AG04450 (cell line): ENCODE data around the gene CFAP46. TPM values are rescaled to one million over a fixed set of nuclear protein-coding genes. Genes with fewer than 3 reads are reported as not detected.
"Not testable (repeated sequence)": the region's sequence is repeated elsewhere in the genome, so short reads cannot be mapped to it uniquely, and the experiment has no call there.

ENCODE experiments used
- CTCF ChIA-PET: fragments of 300-600, 350-600 bp; formaldehyde crosslinking; extraction: SDS; loops from one replicate; lab custom pipeline; 2022; ENCODE audit warnings: antibody characterized with exemption, inconsistent platforms; lab: Charles Lee
- POLR2A ChIA-PET: fragments of 350-600 bp; formaldehyde crosslinking; extraction: SDS; loops from one replicate; lab custom pipeline; 2021; ENCODE audit warnings: antibody characterized with exemption, inconsistent platforms; lab: Yijun Ruan, JAX
- DNase-seq: peaks from one replicate; pipeline ENCODE4 v3.0.0-alpha.2; 2011; ENCODE audit warnings: low read depth, low spot score
- H3K27ac ChIP-seq: one replicate; pipeline ENCODE4 v1.5.1; 2012; ENCODE audit warnings: low read depth, low read length, control low read depth
- H3K27me3 ChIP-seq: one replicate; pipeline ENCODE4 v1.6.0; 2012; ENCODE audit warnings: low read length; ENCODE audit not compliant: control insufficient read depth, insufficient read depth
- H3K4me3 ChIP-seq: 2 replicates; pipeline ENCODE4 v1.5.1; 2011; ENCODE audit warnings: mild to moderate bottlenecking, low read depth, low read length, control low read depth
- H3K9me3 ChIP-seq: 2 replicates; pipeline ENCODE4 v1.5.1; 2012; ENCODE audit warnings: low read length; ENCODE audit not compliant: control insufficient read depth, insufficient read depth
- polyA plus RNA-seq: library from polyadenylated mRNA; depleted of rRNA; stranded (reverse); fragments of >200 nt; gene quantifications from 2 replicates; pipeline ENCODE4 v1.2.3, GENCODE V29; 2011
- TF ChIP-seq, protein P1 (sequence below): IDR thresholded peaks from 2 replicates; pipeline ENCODE4 v1.5.1; 2011; ENCODE audit warnings: low read depth, low read length, control low read depth, inconsistent platforms

The CFAP46 gene
- polyA plus RNA-seq, 1 experiment = 2.7 TPM

DNA sequence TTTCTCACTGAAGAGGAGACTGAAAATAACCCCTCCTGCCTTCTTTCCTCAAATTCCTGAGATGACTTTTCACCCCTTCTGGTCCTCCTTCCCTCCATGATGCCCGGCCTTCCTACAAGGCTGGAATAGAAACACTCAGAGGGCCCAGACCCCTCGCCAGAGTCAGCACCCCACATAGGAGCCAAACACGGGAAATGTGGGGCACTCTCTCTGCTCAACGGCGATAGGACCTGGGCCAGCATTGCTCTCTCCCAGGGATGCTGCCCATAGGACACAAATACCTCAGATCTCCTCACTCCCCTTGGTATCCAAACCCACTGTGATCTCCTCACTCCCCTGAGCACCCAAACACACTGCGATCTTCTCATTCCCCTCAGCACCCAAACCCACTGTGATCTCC is 7.4 kb downstream of the CFAP46 start:
- Histone ChIP-seq H3K9me3 (peaks cover 6% of the 10 kb centered on the region; the same call in 1 of the 2 replicates), H3K4me3 (no peak overlapping the region), H3K27me3 (no peaks in the 10 kb centered on the region), H3K27ac (no peak overlapping the region)
- TF ChIP-seq, protein P1, sequence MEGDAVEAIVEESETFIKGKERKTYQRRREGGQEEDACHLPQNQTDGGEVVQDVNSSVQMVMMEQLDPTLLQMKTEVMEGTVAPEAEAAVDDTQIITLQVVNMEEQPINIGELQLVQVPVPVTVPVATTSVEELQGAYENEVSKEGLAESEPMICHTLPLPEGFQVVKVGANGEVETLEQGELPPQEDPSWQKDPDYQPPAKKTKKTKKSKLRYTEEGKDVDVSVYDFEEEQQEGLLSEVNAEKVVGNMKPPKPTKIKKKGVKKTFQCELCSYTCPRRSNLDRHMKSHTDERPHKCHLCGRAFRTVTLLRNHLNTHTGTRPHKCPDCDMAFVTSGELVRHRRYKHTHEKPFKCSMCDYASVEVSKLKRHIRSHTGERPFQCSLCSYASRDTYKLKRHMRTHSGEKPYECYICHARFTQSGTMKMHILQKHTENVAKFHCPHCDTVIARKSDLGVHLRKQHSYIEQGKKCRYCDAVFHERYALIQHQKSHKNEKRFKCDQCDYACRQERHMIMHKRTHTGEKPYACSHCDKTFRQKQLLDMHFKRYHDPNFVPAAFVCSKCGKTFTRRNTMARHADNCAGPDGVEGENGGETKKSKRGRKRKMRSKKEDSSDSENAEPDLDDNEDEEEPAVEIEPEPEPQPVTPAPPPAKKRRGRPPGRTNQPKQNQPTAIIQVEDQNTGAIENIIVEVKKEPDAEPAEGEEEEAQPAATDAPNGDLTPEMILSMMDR = no peak
- ChIA-PET POLR2A (no interaction called here), CTCF (no interaction called here)
- no peak for DNase-seq

DNA sequence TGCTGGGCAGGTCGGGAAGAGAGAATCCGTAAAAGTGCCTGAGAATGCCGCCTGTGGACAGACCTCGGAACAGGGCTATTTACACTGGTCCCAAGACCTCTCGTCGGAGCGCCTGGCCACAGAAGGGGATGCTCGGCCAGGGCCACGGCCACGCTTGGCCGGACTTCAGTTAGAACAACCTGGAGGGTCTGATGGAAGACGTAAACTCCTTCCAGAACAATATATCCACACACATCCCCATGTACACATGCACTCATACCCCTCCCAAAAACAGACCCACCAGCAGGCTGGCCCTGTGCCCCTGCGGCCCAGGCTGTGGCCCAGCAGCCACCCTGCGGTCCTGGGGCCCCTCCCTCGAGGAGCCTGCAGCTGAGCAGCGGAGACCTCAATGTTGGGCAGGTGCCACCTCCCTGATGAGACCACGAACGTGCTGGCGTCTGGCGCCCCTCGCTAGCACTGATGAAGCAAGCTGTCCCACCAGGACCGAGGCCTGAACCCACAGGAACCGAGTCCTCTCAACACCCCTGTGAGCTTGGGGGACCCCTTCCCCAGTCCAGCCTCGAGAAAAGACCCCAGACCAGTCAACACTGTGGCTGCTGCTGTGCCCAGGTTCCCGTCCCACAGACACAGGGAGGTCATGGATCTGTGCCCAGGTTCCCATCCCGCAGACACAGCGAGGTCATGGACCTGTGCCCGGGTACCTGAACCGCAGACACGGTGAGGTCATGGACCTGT is 8.9 kb downstream of the CFAP46 start:
- Histone ChIP-seq H3K4me3 (no peak overlapping the region), H3K9me3 (peaks cover 6% of the 10 kb centered on the region; the same call in 1 of the 2 replicates), H3K27ac (no peak overlapping the region), H3K27me3 (no peaks in the 10 kb centered on the region)
- ChIA-PET CTCF (no interaction called here), POLR2A (no interaction called here)
- TF ChIP-seq, protein P1 = no peak
- DNase-seq = no peak

DNA sequence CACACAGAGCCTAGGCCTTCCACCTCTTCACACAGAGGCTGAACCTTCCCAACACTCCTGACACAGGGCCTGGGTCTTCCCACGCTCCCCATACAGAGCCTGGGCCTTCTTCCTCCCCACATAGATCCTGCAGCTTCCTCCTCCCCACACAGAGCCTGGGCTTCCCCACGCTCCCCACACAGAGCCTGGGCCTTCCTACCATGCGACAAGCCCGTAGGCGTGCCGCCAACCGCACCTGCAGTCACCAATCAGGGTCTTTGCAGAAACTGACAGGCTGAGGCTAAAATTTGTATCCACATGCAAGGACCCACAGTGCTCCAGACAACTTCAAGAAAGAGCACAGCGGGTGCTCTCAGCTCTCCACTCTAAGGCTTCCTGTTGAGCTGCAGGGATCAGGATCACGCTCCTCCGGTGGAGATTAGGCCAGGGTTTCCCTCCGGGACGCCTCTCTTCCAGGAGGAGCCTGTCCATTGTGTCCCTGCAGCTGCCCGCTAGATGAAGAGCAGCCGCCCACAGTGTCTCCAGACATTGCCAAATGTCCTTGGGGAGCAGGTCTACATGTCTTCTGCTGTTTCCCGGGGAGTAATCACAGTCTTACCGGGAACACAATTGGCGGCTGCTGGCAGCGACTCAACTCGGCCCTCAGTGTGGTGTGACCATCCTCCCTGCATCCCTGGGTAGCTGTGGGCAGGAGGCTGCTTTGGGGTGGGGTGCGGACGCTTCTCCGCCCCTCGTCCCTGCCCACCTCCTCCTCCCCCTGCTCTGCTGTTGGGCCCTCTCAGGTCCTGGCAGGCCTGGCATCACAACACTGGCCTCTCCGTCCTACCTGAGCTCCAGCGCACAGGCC is 9.7 kb downstream of the CFAP46 start:
- Histone ChIP-seq H3K27me3 (no peaks in the 10 kb centered on the region), H3K9me3 (peaks cover 6% of the 10 kb centered on the region; the same call in 1 of the 2 replicates), H3K27ac (no peak overlapping the region), H3K4me3 (no peak overlapping the region)
- ChIA-PET POLR2A (no interaction called here), CTCF (no interaction called here)
- TF ChIP-seq, protein P1 = no peak
- no peak for DNase-seq

DNA sequence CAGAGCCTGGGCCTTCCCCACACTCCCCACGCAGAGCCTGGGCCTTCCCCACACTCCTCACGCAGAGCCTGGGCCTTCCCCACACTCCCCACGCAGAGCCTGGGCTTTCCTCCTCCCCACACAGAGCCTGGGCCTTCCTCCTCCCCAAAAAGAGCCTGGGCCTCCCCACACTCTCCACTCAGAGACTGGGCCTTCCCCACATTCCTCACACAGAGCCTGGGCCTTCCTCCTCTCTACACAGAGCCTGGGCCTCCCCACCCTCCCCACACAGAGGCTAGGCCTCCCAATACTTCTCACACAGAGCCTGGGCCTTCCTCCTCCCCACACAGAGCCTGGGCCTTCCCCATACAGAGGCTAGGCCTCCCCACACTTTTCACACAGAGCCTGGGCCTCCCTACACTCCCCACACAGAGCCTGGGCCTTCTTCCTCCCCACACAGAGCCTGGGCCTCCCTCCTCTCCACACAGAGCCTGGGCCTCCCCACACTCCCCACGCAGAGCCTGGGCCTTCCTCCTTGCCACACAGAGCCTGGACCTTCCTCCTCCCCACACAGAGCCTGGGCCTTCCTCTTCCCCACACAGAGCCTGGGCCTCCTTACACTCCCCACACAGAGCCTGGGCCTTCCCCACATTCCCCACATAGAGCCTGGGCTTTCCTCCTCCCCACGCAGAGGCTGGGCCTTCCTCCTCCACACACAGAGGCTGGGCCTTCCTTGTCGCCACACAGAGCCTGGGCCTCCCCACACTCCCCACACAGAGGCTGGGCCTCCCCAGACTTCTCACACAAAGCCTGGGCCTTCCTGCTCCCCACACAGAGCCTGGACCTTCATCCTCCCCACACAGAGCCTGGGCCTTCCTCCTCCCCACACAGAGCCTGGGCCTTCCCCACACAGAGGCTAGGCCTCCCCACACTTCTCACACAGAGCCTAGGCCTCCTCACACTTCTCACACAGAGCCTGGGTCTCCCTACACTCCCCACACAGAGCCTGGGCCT is 10.8 kb downstream of the CFAP46 start:
- H3K27me3 ChIP-seq, H3K9me3 ChIP-seq, H3K4me3 ChIP-seq, CTCF ChIA-PET, H3K27ac ChIP-seq, POLR2A ChIA-PET, DNase-seq: not testable (repeated sequence)

DNA sequence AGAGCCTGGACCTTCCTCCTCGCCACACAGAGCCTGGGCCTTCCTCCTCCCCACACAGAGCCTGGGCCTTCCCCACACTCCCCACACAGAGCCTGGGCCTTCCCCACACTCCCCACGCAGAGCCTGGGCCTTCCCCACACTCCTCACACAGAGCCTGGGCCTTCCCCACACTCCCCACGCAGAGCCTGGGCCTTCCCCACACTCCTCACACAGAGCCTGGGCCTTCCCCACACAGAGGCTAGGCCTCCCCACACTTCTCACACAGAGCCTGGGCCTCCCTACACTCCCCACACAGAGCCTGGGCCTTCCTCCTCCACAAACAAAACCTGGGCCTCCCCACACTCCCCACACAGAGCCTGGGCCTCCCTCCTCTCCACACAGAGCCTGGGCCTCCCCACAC is 11.7 kb downstream of the CFAP46 start:
- H3K27me3 ChIP-seq, DNase-seq, H3K9me3 ChIP-seq, POLR2A ChIA-PET, H3K4me3 ChIP-seq, CTCF ChIA-PET, H3K27ac ChIP-seq: not testable (repeated sequence)
